ENCODE results near the gene ENTREP3.

- no peak for TF ChIP-seq CTCF (IDR thresholded peaks at IDR 0.05 in 8 of 11, conservative IDR thresholded peaks at IDR 0.05 in 3 of 11)
- no peak for TF ChIP-seq POLR2A (IDR thresholded peaks at IDR 0.05)
Measured at GRCh38 chr1:155228096-155228427, 27.2 kb downstream of the ENTREP3 start.
